ENCODE results near the gene SMYD3. TPM values are rescaled to one million over a fixed set of nuclear protein-coding genes. Genes with fewer than 3 reads are reported as not detected.
A peak's percentile ranks its signal among the peaks of the same experiment; 100 is the strongest.

Gene SMYD3
- total and polyA plus RNA-seq, 2 experiments from 2014 or later: 30.8 to 68.5 TPM

- no peak for DNase-seq (ENCODE audit: low spot score)
- no peak for TF ChIP-seq EZH2 (IDR thresholded peaks at IDR 0.05; ENCODE audit: borderline replicate concordance)
- TF ChIP-seq, protein P1, sequence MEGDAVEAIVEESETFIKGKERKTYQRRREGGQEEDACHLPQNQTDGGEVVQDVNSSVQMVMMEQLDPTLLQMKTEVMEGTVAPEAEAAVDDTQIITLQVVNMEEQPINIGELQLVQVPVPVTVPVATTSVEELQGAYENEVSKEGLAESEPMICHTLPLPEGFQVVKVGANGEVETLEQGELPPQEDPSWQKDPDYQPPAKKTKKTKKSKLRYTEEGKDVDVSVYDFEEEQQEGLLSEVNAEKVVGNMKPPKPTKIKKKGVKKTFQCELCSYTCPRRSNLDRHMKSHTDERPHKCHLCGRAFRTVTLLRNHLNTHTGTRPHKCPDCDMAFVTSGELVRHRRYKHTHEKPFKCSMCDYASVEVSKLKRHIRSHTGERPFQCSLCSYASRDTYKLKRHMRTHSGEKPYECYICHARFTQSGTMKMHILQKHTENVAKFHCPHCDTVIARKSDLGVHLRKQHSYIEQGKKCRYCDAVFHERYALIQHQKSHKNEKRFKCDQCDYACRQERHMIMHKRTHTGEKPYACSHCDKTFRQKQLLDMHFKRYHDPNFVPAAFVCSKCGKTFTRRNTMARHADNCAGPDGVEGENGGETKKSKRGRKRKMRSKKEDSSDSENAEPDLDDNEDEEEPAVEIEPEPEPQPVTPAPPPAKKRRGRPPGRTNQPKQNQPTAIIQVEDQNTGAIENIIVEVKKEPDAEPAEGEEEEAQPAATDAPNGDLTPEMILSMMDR (IDR thresholded peaks at IDR 0.05; ENCODE audit: poor library complexity): no peak
- TF ChIP-seq EZH2phosphoT487 (IDR thresholded peaks at IDR 0.05; ENCODE audit: low read depth, severe bottlenecking, unreplicated experiment): no peak
- Histone ChIP-seq H3K4me3 (no peak overlapping the region), H3K27ac (no peak overlapping the region), H4K20me1 (ENCODE audit: insufficient read depth, poor library complexity, severe bottlenecking) (no peaks in the 10 kb centered on the region), H3K79me2 (no peaks in the 10 kb centered on the region), H3K36me3 (replicated peaks; ENCODE audit: insufficient read depth, low read depth) (peaks cover 2% of the 10 kb centered on the region), H2AFZ (no peak overlapping the region), H3K27me3 (no peaks in the 10 kb centered on the region), H3K4me1 (ENCODE audit: insufficient read depth) (peaks cover 6% of the 10 kb centered on the region), H3K9me3 (ENCODE audit: low read depth) (no peaks in the 10 kb centered on the region), H3K4me2 (no peak overlapping the region), H3K9me2 (replicated peaks; ENCODE audit: insufficient read depth) (no peaks in the 10 kb centered on the region)
- WGBS (ENCODE audit: low lambda C conversion rate, missing lambda C conversion rate): 93% methylated on average over 7 of the region's 7 CpGs
These were observed 33.8 kb upstream of the SMYD3 start for GRCh38 chr1:246540738-246541491.

DNA sequence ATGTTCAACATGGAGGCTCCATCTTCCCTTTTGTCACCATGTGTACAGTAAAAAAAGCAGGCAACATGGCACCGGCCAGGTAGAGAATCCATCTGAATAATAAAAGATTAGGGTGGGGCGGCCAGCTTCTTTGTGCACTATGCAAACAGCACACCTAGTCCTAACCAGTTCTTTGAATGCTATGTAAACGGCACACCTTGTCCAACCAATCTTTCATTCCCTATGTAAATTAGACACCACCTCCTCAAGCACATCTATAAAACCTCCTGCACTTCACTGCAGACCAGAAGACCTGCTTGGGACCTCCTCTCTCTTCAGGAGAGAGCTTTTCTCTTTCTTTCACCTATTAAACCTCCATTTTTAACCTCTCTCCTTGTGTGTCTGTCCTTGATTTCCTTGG, 30.8 kb upstream of the SMYD3 start:
- peaks cover 2% of the 10 kb centered on the region for H3K36me3 ChIP-seq (replicated peaks; ENCODE audit: insufficient read depth, low read depth)
- peak; percentile 25 for DNase-seq (ENCODE audit: low spot score)
- H4K20me1 ChIP-seq (ENCODE audit: insufficient read depth, poor library complexity, severe bottlenecking): no peaks in the 10 kb centered on the region
- no peaks in the 10 kb centered on the region for H3K79me2 ChIP-seq
- no peaks in the 10 kb centered on the region for H3K9me2 ChIP-seq (replicated peaks; ENCODE audit: insufficient read depth)
- peaks cover 6% of the 10 kb centered on the region for H3K4me1 ChIP-seq (ENCODE audit: insufficient read depth)
- TF ChIP-seq, protein P1 (IDR thresholded peaks at IDR 0.05; ENCODE audit: poor library complexity): no peak
- TF ChIP-seq EZH2 (IDR thresholded peaks at IDR 0.05; ENCODE audit: borderline replicate concordance): no peak
- no peak for TF ChIP-seq EZH2phosphoT487 (IDR thresholded peaks at IDR 0.05; ENCODE audit: low read depth, severe bottlenecking, unreplicated experiment)
- 78% methylated on average over 3 of the region's 3 CpGs for WGBS (ENCODE audit: low lambda C conversion rate, missing lambda C conversion rate)
- no peaks in the 10 kb centered on the region for H3K9me3 ChIP-seq (ENCODE audit: low read depth)
- peak overlapping the region; percentile 9 for H3K27ac ChIP-seq
- H3K4me3 ChIP-seq: no peak overlapping the region
- no peak overlapping the region for H2AFZ ChIP-seq
- H3K4me2 ChIP-seq: no peak overlapping the region
- no peaks in the 10 kb centered on the region for H3K27me3 ChIP-seq

DNA sequence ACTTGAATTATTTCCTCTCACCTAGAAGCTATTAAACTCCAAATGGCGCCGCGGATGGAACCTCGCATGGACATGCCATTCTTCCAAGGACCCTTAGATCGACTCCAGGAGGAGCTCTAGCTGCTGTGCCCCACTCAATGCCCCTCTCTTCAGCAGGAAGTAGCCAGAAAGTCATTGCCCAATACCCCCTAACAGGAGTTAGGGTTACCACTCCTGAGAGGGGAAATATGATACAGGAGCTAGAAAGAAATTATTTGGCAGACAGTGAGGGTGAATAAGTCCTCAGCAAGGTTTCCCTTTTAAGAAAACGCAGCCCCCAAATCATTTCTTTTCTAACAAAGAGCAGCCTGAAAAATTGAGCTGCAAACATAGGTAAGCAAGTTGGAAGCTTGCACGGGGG, 30.4 kb upstream of the SMYD3 start:
- DNase-seq (ENCODE audit: low spot score): no peak
- TF ChIP-seq EZH2phosphoT487 (IDR thresholded peaks at IDR 0.05; ENCODE audit: low read depth, severe bottlenecking, unreplicated experiment) (no peak), EZH2 (IDR thresholded peaks at IDR 0.05; ENCODE audit: borderline replicate concordance) (no peak)
- TF ChIP-seq, protein P1 (IDR thresholded peaks at IDR 0.05; ENCODE audit: poor library complexity): no peak
- Histone ChIP-seq H3K4me2 (no peak overlapping the region), H3K4me1 (ENCODE audit: insufficient read depth) (peaks cover 6% of the 10 kb centered on the region), H3K79me2 (no peaks in the 10 kb centered on the region), H3K27ac (peak overlapping the region; percentile 9), H2AFZ (no peak overlapping the region), H3K9me2 (replicated peaks; ENCODE audit: insufficient read depth) (no peaks in the 10 kb centered on the region), H3K36me3 (replicated peaks; ENCODE audit: insufficient read depth, low read depth) (peaks cover 2% of the 10 kb centered on the region), H3K27me3 (no peaks in the 10 kb centered on the region), H3K4me3 (no peak overlapping the region), H3K9me3 (ENCODE audit: low read depth) (no peaks in the 10 kb centered on the region), H4K20me1 (ENCODE audit: insufficient read depth, poor library complexity, severe bottlenecking) (no peaks in the 10 kb centered on the region)
- WGBS (ENCODE audit: low lambda C conversion rate, missing lambda C conversion rate): 77% methylated on average over 7 of the region's 7 CpGs

Measured in hepatocyte (in vitro differentiated cells).